Fibroblast of skin of abdomen (primary cell): ENCODE data around the gene CHST4.
"Not testable (repeated sequence)": the region's sequence is repeated elsewhere in the genome, so short reads cannot be mapped to it uniquely, and the experiment has no call there.

ENCODE experiments used
- DNase-seq: peaks from one replicate; pipeline ENCODE4 v3.0.0-alpha.2; 2013

Gene CHST4

GRCh38 chr16:71570144-71570543 lies 43.9 kb downstream of the CHST4 start:
- DNase-seq = no peak

GRCh38 chr16:71572497-71573116 lies 46.4 kb downstream of the CHST4 start:
- no peak for DNase-seq

DNA sequence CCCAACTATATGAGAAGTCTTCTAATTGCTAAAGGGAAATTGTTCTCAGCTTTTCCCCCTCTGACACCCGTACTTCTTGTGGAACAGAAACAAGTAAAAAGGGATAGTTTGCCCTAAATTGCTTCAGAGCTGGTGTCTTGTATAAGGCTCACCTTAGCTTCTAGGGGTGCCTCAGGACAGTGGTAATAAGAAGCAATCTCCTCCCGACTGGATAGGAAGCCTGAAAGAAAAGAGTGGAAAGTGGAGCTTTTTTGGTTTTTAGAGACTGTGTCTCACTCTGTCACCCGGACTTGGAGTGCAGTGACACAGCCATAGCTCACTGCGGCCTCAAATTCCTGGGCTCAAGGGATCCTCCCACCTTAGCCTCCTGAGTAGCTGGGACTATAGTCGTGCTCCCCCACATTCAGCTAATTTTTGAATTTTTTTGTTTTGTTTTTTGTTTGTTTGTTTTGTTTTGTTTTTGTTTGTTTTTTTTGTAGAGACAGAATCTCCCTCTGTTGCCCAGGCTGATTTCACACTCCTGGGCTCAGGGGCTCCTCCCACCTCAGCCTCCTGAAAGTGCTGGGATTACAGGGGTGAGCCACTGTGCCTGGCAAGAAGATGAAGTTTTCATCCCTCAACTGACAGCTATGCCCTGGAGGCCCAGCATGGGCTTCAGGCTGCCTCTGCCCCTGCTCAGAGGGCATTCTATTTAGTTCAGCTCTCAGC lies 47.3 kb downstream of the CHST4 start:
- no peak for DNase-seq

DNA sequence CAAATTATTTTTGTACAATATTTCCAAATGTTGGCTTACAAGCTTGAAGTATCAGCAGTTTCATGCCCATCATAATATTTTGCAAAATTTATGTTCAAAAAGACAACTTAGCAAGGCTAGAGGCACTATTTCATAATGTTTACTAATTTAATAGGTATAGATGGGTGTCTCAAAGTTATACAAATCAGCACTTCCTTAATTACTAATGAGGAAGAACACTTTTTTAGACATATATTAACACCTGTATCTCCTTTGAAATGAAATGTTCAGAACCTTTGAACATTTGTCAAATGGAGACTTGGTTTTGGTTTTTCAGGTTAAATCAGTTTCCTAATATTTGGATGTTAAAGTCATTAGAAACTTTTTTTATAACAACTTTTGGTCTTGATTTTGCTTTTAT lies 48.5 kb downstream of the CHST4 start:
- DNase-seq = no peak

- no peak for DNase-seq
These were observed 50.7 kb downstream of the CHST4 start, which contains the start of gene TAT for GRCh38 chr16:71576971-71577370. TAT (minus strand) TSS chr16:71577092; CDS start chr16:71576415, 677 bp downstream.

GRCh38 chr16:71582553-71582848 lies 56.3 kb downstream of the CHST4 start:
- not testable (repeated sequence) for DNase-seq

- no peak for DNase-seq
These were observed 58.5 kb downstream of the CHST4 start for GRCh38 chr16:71584543-71585317.

GRCh38 chr16:71585318-71585703 lies 59.1 kb downstream of the CHST4 start:
- no peak for DNase-seq
